RWPE1 (cell line): Measurements from ENCODE around the gene OTULINL.
A peak's percentile ranks its signal among the peaks of the same experiment; 100 is the strongest.

ENCODE experiments used
- CTCF ChIA-PET: fragments of 350-600 bp; sonication (Branson Sonifier 250); formaldehyde crosslinking; extraction: SDS; loops from one replicate; lab custom pipeline; 2021; lab: Yijun Ruan, JAX
- POLR2A ChIA-PET: fragments of 400-600 bp; formaldehyde crosslinking; extraction: SDS; loops from one replicate; lab custom pipeline; 2020; ENCODE audit warnings: antibody characterized with exemption; ENCODE audit not compliant: low non-redundant PET; lab: Yijun Ruan, JAX
- DNase-seq: peaks from one replicate; pipeline ENCODE4 v3.0.0; 2012; ENCODE audit warnings: low spot score
- H3K27ac ChIP-seq: fragments of 450-650 bp; 2 replicates; pipeline ENCODE4 v1.5.1; 2017
- TF ChIP-seq, protein P1 (sequence below): fragments of 450-650 bp; conservative IDR thresholded peaks from 2 replicates; pipeline ENCODE4 v1.5.1; 2017; ENCODE audit warnings: low read depth, mild to moderate bottlenecking

OTULINL gene

DNA sequence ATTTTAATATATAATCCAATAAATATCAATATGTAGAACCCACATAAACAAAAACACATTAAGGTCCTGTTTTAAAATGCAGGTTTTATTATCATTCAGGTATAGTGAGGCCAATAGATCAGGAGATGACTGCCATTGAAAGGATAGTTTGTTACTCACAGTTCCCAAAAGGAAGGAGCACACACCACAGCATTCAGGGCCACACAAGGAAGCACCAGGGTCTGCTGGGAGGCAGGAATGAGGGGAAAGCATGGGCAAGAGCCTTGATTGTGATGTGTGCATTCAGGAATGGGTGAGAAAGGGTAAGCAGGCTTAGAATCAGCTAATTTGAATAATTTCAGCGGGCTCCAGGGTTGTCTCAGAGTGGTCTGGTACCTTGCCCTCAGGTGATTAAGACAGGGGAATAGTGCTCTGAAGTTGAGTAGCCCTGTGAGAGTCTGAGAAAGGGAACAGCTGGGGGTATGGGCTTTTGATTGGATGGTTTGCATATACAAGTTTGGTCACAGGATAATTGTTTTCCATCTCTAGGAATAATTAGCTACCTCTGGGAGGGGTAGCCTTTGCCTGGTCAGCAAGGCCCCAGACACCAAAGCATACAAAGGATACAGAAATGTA is 63.1 kb downstream of the OTULINL start:
- TF ChIP-seq, protein P1, sequence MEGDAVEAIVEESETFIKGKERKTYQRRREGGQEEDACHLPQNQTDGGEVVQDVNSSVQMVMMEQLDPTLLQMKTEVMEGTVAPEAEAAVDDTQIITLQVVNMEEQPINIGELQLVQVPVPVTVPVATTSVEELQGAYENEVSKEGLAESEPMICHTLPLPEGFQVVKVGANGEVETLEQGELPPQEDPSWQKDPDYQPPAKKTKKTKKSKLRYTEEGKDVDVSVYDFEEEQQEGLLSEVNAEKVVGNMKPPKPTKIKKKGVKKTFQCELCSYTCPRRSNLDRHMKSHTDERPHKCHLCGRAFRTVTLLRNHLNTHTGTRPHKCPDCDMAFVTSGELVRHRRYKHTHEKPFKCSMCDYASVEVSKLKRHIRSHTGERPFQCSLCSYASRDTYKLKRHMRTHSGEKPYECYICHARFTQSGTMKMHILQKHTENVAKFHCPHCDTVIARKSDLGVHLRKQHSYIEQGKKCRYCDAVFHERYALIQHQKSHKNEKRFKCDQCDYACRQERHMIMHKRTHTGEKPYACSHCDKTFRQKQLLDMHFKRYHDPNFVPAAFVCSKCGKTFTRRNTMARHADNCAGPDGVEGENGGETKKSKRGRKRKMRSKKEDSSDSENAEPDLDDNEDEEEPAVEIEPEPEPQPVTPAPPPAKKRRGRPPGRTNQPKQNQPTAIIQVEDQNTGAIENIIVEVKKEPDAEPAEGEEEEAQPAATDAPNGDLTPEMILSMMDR: no peak
- DNase-seq: no peak
- ChIA-PET CTCF (no interaction called here), POLR2A (no interaction called here)
- no peak overlapping the region for H3K27ac ChIP-seq

DNA sequence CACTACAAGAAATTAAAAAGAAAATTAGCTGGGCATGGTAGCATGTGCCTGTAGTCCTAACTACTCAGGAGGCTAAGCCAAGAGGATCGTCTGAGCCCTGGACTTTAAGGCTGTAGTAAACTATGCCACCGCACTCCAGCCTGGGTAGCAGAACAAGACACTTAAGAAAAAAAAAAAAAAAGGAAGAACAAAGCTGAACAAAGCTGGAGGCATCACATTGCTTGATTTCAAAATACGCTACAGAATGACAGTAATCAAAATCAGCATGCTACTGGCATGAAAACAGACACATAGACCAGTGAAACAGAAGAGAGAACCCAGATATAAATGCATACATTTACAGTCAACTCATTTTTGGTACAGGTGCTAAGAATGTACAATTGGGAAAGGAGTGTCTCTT is 68.5 kb downstream of the OTULINL start:
- no peak overlapping the region for H3K27ac ChIP-seq
- TF ChIP-seq, protein P1: no peak
- CTCF ChIA-PET: interaction anchor here (0.6 kb wide), 2 partner anchors 225 to 408 kb away, joined by 3 to 4 read pairs; no protein-coding TSS in a partner anchor
- POLR2A ChIA-PET: no interaction called here
- no peak for DNase-seq

DNA sequence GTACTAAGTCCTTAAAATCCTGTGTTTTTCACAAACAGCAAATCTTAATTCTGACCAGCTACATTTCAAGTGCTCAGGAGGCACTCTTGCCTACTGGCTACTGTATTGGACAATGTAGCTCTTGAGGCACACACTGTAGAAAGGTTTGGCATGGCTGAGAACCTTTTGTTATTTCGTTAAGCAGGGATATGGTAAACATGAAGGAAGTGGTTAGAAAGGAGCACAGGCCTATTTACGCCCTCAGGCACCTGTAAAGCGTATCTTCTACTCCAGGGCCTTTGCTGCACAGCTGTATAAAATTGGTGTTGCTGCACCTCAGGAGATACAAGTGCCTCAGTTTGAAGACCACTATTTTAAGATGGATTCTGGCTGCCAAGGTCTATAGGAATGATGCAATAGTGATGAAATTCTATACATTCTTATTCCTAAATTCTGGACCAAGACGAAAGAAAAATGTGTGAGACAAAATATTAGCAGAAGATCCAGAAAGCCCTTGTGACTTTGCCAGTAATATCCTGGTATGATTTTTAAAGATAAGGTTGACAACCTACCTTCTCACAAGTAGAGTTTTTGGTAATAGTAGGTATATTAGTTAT is 73.7 kb downstream of the OTULINL start:
- TF ChIP-seq, protein P1: no peak
- CTCF ChIA-PET: interaction anchor here (0.7 kb wide), 1 partner anchor 271 kb away, joined by 3 read pairs; no protein-coding TSS in a partner anchor
- no peak for DNase-seq
- no peak overlapping the region for H3K27ac ChIP-seq
- POLR2A ChIA-PET: no interaction called here

DNA sequence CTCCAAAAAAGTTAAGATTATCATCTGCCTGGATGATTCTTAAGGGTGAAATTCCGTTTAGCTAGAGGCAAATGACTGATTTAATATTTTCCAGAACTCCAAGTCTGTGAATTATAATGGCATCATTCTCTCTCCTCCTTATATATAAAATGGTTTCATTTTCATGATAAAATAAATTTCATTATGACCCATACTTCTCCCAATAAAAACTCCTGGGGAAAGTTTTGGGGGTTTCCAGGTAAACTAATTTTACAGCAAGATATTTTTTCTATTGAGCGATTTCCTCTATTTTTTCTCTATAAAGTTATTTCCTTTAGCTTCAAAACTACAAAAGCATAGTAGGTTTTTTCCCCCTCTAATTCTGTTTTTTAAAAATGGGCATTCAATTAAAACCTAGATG is 75.3 kb downstream of the OTULINL start:
- TF ChIP-seq, protein P1: no peak
- POLR2A ChIA-PET: no interaction called here
- no peak for DNase-seq
- CTCF ChIA-PET: interaction anchor here (0.5 kb wide), 1 partner anchor 646 kb away, joined by 4 read pairs; no protein-coding TSS in a partner anchor
- H3K27ac ChIP-seq: no peak overlapping the region

DNA sequence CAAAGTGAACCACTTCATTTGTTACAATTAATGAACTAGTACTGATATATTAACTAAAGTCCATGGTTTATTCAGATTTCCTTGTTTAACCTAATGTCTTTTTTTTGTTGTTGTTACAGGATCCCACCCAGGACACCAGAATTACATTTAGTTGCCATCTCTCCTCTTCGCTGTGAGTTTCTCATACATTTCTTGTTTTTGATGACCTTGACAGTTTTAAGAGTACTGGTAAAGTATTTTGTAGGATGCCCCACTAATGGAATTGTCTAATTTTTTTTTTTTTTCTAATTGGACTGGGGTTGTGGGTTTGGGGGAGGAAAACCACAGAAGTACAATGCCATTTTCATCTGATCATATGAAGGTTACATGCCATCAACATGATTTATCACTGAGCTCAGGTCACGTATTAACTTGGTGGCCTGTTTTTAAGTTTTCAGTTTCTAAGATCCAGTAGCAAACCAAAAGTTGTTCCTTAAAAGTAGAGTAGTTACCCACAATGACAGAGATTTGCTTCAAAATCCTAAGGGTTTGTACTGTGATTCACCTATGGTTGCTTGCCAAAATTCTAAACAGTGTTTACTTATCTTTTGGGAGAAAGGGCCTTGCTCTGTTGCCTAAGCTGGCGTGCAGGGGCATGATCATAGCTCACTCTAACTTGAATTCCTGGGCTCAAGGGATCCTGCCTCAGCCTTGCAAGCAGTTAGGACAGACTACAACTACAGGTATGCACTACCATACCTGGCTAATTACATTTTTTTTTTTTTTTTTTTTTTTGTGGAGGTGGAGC is 78.4 kb downstream of the OTULINL start:
- POLR2A ChIA-PET: no interaction called here
- H3K27ac ChIP-seq: peak overlapping the region; percentile 79
- CTCF ChIA-PET: interaction anchor here (0.6 kb wide), 1 partner anchor 13 kb away, joined by 3 read pairs; no protein-coding TSS in a partner anchor
- DNase-seq: peak; percentile 73
- TF ChIP-seq, protein P1: no peak

DNA sequence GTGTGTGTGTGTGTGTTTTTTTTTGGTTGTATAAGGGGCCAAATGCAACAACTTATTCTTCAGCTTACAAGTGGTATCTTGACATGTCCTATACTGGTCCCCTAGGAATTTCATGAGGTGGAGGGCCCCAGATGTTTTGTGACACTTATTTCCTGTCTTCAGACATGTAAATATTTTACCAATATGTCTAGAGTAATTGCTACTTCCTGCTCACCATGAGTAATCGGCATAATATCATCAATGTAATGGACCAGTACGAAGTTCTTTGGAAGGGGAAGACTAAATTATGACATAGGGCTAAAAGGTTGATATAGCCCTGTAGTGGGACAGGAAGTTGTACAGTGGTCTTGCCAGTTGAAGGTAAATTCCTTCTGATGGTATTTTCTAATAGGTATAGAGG is 79.2 kb downstream of the OTULINL start:
- CTCF ChIA-PET: interaction anchor here (0.6 kb wide), 1 partner anchor 14 kb away, joined by 3 read pairs; no protein-coding TSS in a partner anchor
- H3K27ac ChIP-seq: peak overlapping the region; percentile 79
- TF ChIP-seq, protein P1: no peak
- no peak for DNase-seq
- POLR2A ChIA-PET: no interaction called here
